Keratinocyte (primary cell): ENCODE measurements around the gene PAPPA2. TPM values are rescaled to one million over a fixed set of nuclear protein-coding genes. Genes with fewer than 3 reads are reported as not detected.

ENCODE experiments used
- DNase-seq: peaks from one replicate; pipeline ENCODE4 v3.0.0-alpha.2; 2011; ENCODE audit warnings: low read depth, missing footprints, low spot score
- FAIRE-seq: peaks from 2 replicates; lab custom pipeline; 2011; peaks lifted over from hg19 to GRCh38; lab: Jason Lieb, UNC
- H2AFZ ChIP-seq: 2 replicates; pipeline ENCODE4 v1.6.0; 2012; ENCODE audit warnings: low read length, control low read depth, inconsistent platforms; ENCODE audit not compliant: control insufficient read depth
- H3K27ac ChIP-seq: 2 replicates; pipeline ENCODE4 v1.5.1; 2011; ENCODE audit warnings: low read length; ENCODE audit not compliant: control insufficient read depth, insufficient read depth
- H3K27me3 ChIP-seq: 3 replicates; pipeline ENCODE4 v1.6.0; 2011; ENCODE audit warnings: low read length; ENCODE audit not compliant: control insufficient read depth, insufficient read depth; ENCODE audit errors: extremely low read depth
- H3K36me3 ChIP-seq, 2 experiments: 2 replicates in 1 of 2; 3 replicates in 1 of 2; pipeline ENCODE4 v1.5.1; 2011; ENCODE audit warnings: low read length in 2 of 2, mild to moderate bottlenecking in 1 of 2; ENCODE audit not compliant: control insufficient read depth in 2 of 2, insufficient read depth in 2 of 2; ENCODE audit errors: extremely low read depth in 1 of 2
- H3K4me1 ChIP-seq: 3 replicates; pipeline ENCODE4 v1.5.1; 2011; ENCODE audit warnings: low read length; ENCODE audit not compliant: control insufficient read depth, insufficient read depth; ENCODE audit errors: extremely low read depth
- H3K4me2 ChIP-seq: 3 replicates; pipeline ENCODE4 v1.6.0; 2011; ENCODE audit warnings: low read depth, low read length; ENCODE audit not compliant: control insufficient read depth, insufficient read depth; ENCODE audit errors: extremely low read depth
- H3K4me3 ChIP-seq, 3 experiments: fragments of 200-600 bp in 1 of 3; sonication (generic) in 1 of 3; 2 replicates in 2 of 3; 3 replicates in 1 of 3; pipeline ENCODE4 v1.5.1; 2011 to 2016; ENCODE audit warnings: low read length in 3 of 3, mild to moderate bottlenecking in 3 of 3, control low read depth in 2 of 3, inconsistent platforms in 1 of 3, low read depth in 1 of 3, mixed read lengths in 1 of 3, mixed run types in 1 of 3, moderate library complexity in 1 of 3; ENCODE audit not compliant: control insufficient read depth in 2 of 3, insufficient read depth in 2 of 3; ENCODE audit errors: extremely low read depth in 1 of 3
- H3K79me2 ChIP-seq: 2 replicates; pipeline ENCODE4 v1.6.0; 2012; ENCODE audit warnings: low read length; ENCODE audit not compliant: control insufficient read depth, insufficient read depth
- H3K9ac ChIP-seq: 3 replicates; pipeline ENCODE4 v1.6.0; 2011; ENCODE audit warnings: low read length; ENCODE audit not compliant: control insufficient read depth, insufficient read depth; ENCODE audit errors: extremely low read depth
- H3K9me1 ChIP-seq: 3 replicates; pipeline ENCODE4 v1.6.0; 2011; ENCODE audit warnings: low read length; ENCODE audit not compliant: control insufficient read depth, insufficient read depth; ENCODE audit errors: extremely low read depth
- H3K9me3 ChIP-seq: 2 replicates; pipeline ENCODE4 v1.5.1; 2012; ENCODE audit warnings: low read depth, low read length; ENCODE audit not compliant: control insufficient read depth
- H4K20me1 ChIP-seq: 3 replicates; pipeline ENCODE4 v1.6.0; 2011; ENCODE audit warnings: low read length; ENCODE audit not compliant: control insufficient read depth, insufficient read depth; ENCODE audit errors: extremely low read depth
- CTCF ChIP-seq, 3 experiments: IDR thresholded peaks in 1 of 3; conservative IDR thresholded peaks in 1 of 3; optimal IDR thresholded peaks in 1 of 3; 2 replicates in 2 of 3; 3 replicates in 1 of 3; pipeline versions ENCODE3 to v1.5.1; 2011; ENCODE audit warnings: low read length in 3 of 3, mild to moderate bottlenecking in 3 of 3, moderate library complexity in 2 of 3, control low read depth in 1 of 3, inconsistent platforms in 1 of 3; ENCODE audit not compliant: insufficient read depth in 2 of 3; ENCODE audit errors: extremely low read depth in 1 of 3
- EZH2 ChIP-seq: IDR thresholded peaks from one replicate; pipeline ENCODE4 v1.6.1; 2012; ENCODE audit warnings: inconsistent platforms, mild to moderate bottlenecking, low read length, moderate library complexity
- dilution Hi-C: fragments of 300-500 bp; cut with MboI; formaldehyde crosslinking; loops from one replicate; pipeline ENCODE4 v1.7.0; 2020; ENCODE audit warnings: low sequenced_read_pairs; ENCODE audit not compliant: extremely low pct_ligation_motif_present
- polyA plus RNA-seq, 5 experiments: library from polyadenylated mRNA; depleted of rRNA in 3 of 5; stranded (reverse) in 3 of 5; stranded (forward) in 1 of 5; unstranded in 1 of 5; fragments of >200 nt; gene quantifications; 1 replicate in 1 of 5; 2 replicates in 3 of 5; 3 replicates in 1 of 5; pipeline versions ENCODE4 v1.2.1 to v1.2.3, GENCODE V29; 2011 to 2012; ENCODE audit warnings: missing spikeins in 2 of 5, low read depth in 1 of 5, low replicate concordance in 1 of 5

PAPPA2 gene
- polyA plus RNA-seq, 1 donor (not counting 4 experiments of a cell fraction or from before 2014, with no cell fraction given): 0.07 TPM

GRCh38 chr1:176802316-176802715 is 339.3 kb downstream of the PAPPA2 start:
- no peak for FAIRE-seq
- Histone ChIP-seq H3K27ac (no peak overlapping the region), H3K9me3 (no peaks in the 10 kb centered on the region), H3K36me3 (no peaks in the 10 kb centered on the region), H3K27me3 (no peaks in the 10 kb centered on the region), H3K79me2 (no peaks in the 10 kb centered on the region), H3K4me2 (no peak overlapping the region), H3K4me1 (no peaks in the 10 kb centered on the region), H3K4me3 (no peak overlapping the region), H4K20me1 (no peaks in the 10 kb centered on the region), H3K9ac (no peak overlapping the region), H2AFZ (no peak overlapping the region), H3K9me1 (no peaks in the 10 kb centered on the region)
- TF ChIP-seq EZH2: no peak
- no peak for TF ChIP-seq CTCF (optimal IDR thresholded peaks at IDR 0.05 in 1 of 3, IDR thresholded peaks at IDR 0.05 in 1 of 3, conservative IDR thresholded peaks at IDR 0.05 in 1 of 3; ENCODE audit: extremely low read depth in 1 of 3, insufficient read depth in 2 of 3, low read length in 3 of 3)
- dilution Hi-C loops: no loop called here
- DNase-seq: no peak

- no peaks in the 10 kb centered on the region for H3K9me3 ChIP-seq
- H3K4me3 ChIP-seq: no peak overlapping the region
- no peaks in the 10 kb centered on the region for H3K27me3 ChIP-seq
- no peaks in the 10 kb centered on the region for H3K4me1 ChIP-seq
- no peaks in the 10 kb centered on the region for H3K79me2 ChIP-seq
- H4K20me1 ChIP-seq: no peaks in the 10 kb centered on the region
- TF ChIP-seq CTCF (optimal IDR thresholded peaks at IDR 0.05 in 1 of 3, IDR thresholded peaks at IDR 0.05 in 1 of 3, conservative IDR thresholded peaks at IDR 0.05 in 1 of 3; ENCODE audit: extremely low read depth in 1 of 3, insufficient read depth in 2 of 3, low read length in 3 of 3) (no peak), EZH2 (no peak)
- DNase-seq (no peak), FAIRE-seq (no peak)
- no peak overlapping the region for H3K27ac ChIP-seq
- H2AFZ ChIP-seq: no peak overlapping the region
- no peak overlapping the region for H3K9ac ChIP-seq
- no peaks in the 10 kb centered on the region for H3K36me3 ChIP-seq
- H3K4me2 ChIP-seq: no peak overlapping the region
- H3K9me1 ChIP-seq: no peaks in the 10 kb centered on the region
- dilution Hi-C loops: no loop called here
Observed at GRCh38 chr1:176803042-176803441, 340.1 kb downstream of the PAPPA2 start.
